Islet of Langerhans (tissue), 1 donor: Measurements from ENCODE around the gene HTATSF1.

Experiments
- FAIRE-seq: peaks from one replicate; lab custom pipeline; 2011; peaks lifted over from hg19 to GRCh38; lab: Jason Lieb, UNC

HTATSF1 gene

GRCh38 chrX:136497556-136498052, at the start of gene HTATSF1:
Gene HTATSF1, plus strand, starts transcription at chrX:136497592. Its CDS starts 93 bp downstream, at chrX:136497685.
- FAIRE-seq = no peak

- FAIRE-seq = no peak
Observed at GRCh38 chrX:136447968-136448367, 49.4 kb upstream of the HTATSF1 start.

- no peak for FAIRE-seq
Observed at GRCh38 chrX:136450050-136450830, 47.2 kb upstream of the HTATSF1 start.

- FAIRE-seq = no peak
Observed at GRCh38 chrX:136452614-136453013, 44.8 kb upstream of the HTATSF1 start.

GRCh38 chrX:136453114-136453513, 44.3 kb upstream of the HTATSF1 start:
- FAIRE-seq = no peak

GRCh38 chrX:136453771-136454170, 43.6 kb upstream of the HTATSF1 start:
- FAIRE-seq = peak; percentile 99

- no peak for FAIRE-seq
Observed at GRCh38 chrX:136456133-136456532, 41.3 kb upstream of the HTATSF1 start.

- FAIRE-seq = no peak
Observed at GRCh38 chrX:136457303-136457917, 40.0 kb upstream of the HTATSF1 start.

GRCh38 chrX:136464589-136464988, 32.8 kb upstream of the HTATSF1 start:
- FAIRE-seq = no peak

GRCh38 chrX:136467303-136467702, 30.1 kb upstream of the HTATSF1 start:
- FAIRE-seq = no peak

GRCh38 chrX:136468391-136469103, 28.8 kb upstream of the HTATSF1 start:
- FAIRE-seq = no peak

- no peak for FAIRE-seq
Observed at GRCh38 chrX:136473663-136474062, 23.7 kb upstream of the HTATSF1 start.

GRCh38 chrX:136475236-136475635, 22.2 kb upstream of the HTATSF1 start:
- FAIRE-seq = no peak

- FAIRE-seq = no peak
Observed at GRCh38 chrX:136476501-136476900, 20.9 kb upstream of the HTATSF1 start.

- no peak for FAIRE-seq
Observed at GRCh38 chrX:136477026-136477425, 20.4 kb upstream of the HTATSF1 start.

GRCh38 chrX:136480383-136480782, 17.0 kb upstream of the HTATSF1 start:
- FAIRE-seq = no peak

- FAIRE-seq = no peak
Observed at GRCh38 chrX:136487647-136488046, 9.7 kb upstream of the HTATSF1 start, which contains the start of gene BRS3. Gene BRS3, plus strand, starts transcription at chrX:136487947. Its CDS starts 168 bp downstream, at chrX:136488115.

- peak; percentile 95 for FAIRE-seq
Observed at GRCh38 chrX:136488706-136489105, 8.7 kb upstream of the HTATSF1 start.

- no peak for FAIRE-seq
Observed at GRCh38 chrX:136491832-136492231, 5.6 kb upstream of the HTATSF1 start.

- FAIRE-seq = no peak
Observed at GRCh38 chrX:136493011-136493410, 4.4 kb upstream of the HTATSF1 start.

GRCh38 chrX:136495043-136495442, 2.3 kb upstream of the HTATSF1 start:
- FAIRE-seq = no peak

GRCh38 chrX:136496186-136496763, 1.1 kb upstream of the HTATSF1 start:
- FAIRE-seq = no peak
